ENCODE measurements around the gene USP30. TPM values are rescaled to one million over a fixed set of nuclear protein-coding genes. Genes with fewer than 3 reads are reported as not detected.
A peak's percentile ranks its signal among the peaks of the same experiment; 100 is the strongest.

The USP30 gene
- total RNA-seq, 1 experiment from 2014 or later = 6.9 TPM

GRCh38 chr12:109097435-109098182 lies 45.2 kb downstream of the USP30 start, which contains the start of gene UNG (continued):
- no peak for TF ChIP-seq ZNF532 (CRISPR knock-in tag; IDR thresholded peaks at IDR 0.05; ENCODE audit: borderline replicate concordance)
- TF ChIP-seq ZNF425 (CRISPR knock-in tag; conservative IDR thresholded peaks at IDR 0.05) = no peak
- no peak for TF ChIP-seq ZNF121 (CRISPR knock-in tag; IDR thresholded peaks at IDR 0.05)
- TF ChIP-seq ZNF138 (CRISPR knock-in tag; conservative IDR thresholded peaks at IDR 0.05) = no peak
- TF ChIP-seq USF2 (CRISPR knock-in tag; IDR thresholded peaks at IDR 0.05) = peak; percentile 79
- no peak for TF ChIP-seq FOXJ3 (CRISPR knock-in tag; IDR thresholded peaks at IDR 0.05; ENCODE audit: borderline replicate concordance)
- no peak for TF ChIP-seq ZNF396 (CRISPR knock-in tag; IDR thresholded peaks at IDR 0.05; ENCODE audit: borderline replicate concordance)
- TF ChIP-seq USF1 (CRISPR knock-in tag; IDR thresholded peaks at IDR 0.05) = peak; percentile 69
- no peak for TF ChIP-seq NFATC4 (CRISPR knock-in tag; IDR thresholded peaks at IDR 0.05)
- TF ChIP-seq SOX15 (CRISPR knock-in tag; IDR thresholded peaks at IDR 0.05) = no peak
- no peak for TF ChIP-seq AFF4 (CRISPR knock-in tag; IDR thresholded peaks at IDR 0.05; ENCODE audit: borderline replicate concordance)
- TF ChIP-seq ZBTB43 (CRISPR knock-in tag; IDR thresholded peaks at IDR 0.05) = no peak
- TF ChIP-seq PREB (CRISPR knock-in tag; IDR thresholded peaks at IDR 0.05; ENCODE audit: borderline replicate concordance) = no peak
- no peak for TF ChIP-seq ZNF671 (CRISPR knock-in tag; IDR thresholded peaks at IDR 0.05)
- TF ChIP-seq SP1 (CRISPR knock-in tag; conservative IDR thresholded peaks at IDR 0.05) = peak; percentile 42; the same call in 1 of the 2 replicates
- no peak for TF ChIP-seq ATF3 (CRISPR knock-in tag; conservative IDR thresholded peaks at IDR 0.05)

Measured in WTC11 (cell line).